SK-N-MC (cell line): ENCODE results near the gene DCUN1D5.

Experiments
- EZH2 ChIP-seq: fragments of 200-600 bp; sonication (generic); IDR thresholded peaks from one replicate; pipeline ENCODE4 v1.6.1; 2017; ENCODE audit warnings: antibody characterized with exemption
- POLR2AphosphoS5 ChIP-seq: IDR thresholded peaks from 2 replicates; pipeline ENCODE4 v1.6.1; 2012; ENCODE audit warnings: mild to moderate bottlenecking, low read depth, low read length, borderline replicate concordance

DNA sequence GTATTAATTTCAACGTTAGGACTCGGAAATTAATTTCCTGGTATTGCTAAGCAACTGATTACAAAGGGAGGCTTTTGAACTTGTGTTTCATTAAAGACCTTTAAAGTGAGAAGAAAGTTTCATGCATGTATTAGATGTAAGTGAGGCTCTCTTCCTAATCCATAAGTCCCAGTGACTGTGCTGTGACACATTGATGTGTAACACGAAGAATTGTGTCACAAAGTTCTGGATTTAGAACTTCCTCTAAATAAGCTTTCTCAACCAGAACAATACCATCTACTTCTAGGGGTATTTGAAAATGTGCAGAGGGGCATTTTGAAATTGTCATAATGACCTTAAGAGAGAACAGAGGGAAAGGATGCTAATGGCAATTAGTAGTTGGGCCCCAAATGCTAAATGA lies 14.4 kb downstream of the DCUN1D5 start:
- TF ChIP-seq EZH2 (no peak), POLR2AphosphoS5 (no peak)
